ENCODE data around the gene MPV17L.
"Not testable (repeated sequence)": the region's sequence is repeated elsewhere in the genome, so short reads cannot be mapped to it uniquely, and the experiment has no call there.

DNA sequence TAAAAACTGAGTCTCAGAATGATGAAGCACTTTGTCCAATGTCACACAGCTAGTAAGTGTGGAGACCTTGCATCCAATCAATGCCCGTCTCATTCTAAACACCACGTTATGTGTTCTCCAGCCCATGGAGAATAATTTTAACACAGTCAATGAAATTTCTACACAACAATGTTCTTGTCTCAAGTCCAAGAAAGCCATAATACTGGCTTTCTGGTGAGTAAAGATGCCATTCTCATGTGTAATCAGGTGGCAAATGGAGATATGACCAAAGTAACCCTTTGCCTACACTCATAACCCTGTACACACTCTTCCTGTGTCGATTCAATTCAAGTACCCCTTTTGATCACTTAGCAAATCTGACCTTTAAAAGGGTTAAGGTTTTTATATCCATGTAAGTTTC lies 12.7 kb upstream of the MPV17L start:
- TF ChIP-seq, protein P1, sequence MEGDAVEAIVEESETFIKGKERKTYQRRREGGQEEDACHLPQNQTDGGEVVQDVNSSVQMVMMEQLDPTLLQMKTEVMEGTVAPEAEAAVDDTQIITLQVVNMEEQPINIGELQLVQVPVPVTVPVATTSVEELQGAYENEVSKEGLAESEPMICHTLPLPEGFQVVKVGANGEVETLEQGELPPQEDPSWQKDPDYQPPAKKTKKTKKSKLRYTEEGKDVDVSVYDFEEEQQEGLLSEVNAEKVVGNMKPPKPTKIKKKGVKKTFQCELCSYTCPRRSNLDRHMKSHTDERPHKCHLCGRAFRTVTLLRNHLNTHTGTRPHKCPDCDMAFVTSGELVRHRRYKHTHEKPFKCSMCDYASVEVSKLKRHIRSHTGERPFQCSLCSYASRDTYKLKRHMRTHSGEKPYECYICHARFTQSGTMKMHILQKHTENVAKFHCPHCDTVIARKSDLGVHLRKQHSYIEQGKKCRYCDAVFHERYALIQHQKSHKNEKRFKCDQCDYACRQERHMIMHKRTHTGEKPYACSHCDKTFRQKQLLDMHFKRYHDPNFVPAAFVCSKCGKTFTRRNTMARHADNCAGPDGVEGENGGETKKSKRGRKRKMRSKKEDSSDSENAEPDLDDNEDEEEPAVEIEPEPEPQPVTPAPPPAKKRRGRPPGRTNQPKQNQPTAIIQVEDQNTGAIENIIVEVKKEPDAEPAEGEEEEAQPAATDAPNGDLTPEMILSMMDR (IDR thresholded peaks at IDR 0.05): not testable (repeated sequence)
- TF ChIP-seq POLR2AphosphoS2 (conservative IDR thresholded peaks at IDR 0.05; ENCODE audit: low read length); CBX2 (IDR thresholded peaks at IDR 0.05; ENCODE audit: borderline replicate concordance, low read depth); POLR2A (IDR thresholded peaks at IDR 0.05; ENCODE audit: low read length): not testable (repeated sequence)

Measured in A549 (cell line).